ENCODE results near the gene GABRG2.
"Not testable (repeated sequence)": the region's sequence is repeated elsewhere in the genome, so short reads cannot be mapped to it uniquely, and the experiment has no call there.

Gene GABRG2

DNA sequence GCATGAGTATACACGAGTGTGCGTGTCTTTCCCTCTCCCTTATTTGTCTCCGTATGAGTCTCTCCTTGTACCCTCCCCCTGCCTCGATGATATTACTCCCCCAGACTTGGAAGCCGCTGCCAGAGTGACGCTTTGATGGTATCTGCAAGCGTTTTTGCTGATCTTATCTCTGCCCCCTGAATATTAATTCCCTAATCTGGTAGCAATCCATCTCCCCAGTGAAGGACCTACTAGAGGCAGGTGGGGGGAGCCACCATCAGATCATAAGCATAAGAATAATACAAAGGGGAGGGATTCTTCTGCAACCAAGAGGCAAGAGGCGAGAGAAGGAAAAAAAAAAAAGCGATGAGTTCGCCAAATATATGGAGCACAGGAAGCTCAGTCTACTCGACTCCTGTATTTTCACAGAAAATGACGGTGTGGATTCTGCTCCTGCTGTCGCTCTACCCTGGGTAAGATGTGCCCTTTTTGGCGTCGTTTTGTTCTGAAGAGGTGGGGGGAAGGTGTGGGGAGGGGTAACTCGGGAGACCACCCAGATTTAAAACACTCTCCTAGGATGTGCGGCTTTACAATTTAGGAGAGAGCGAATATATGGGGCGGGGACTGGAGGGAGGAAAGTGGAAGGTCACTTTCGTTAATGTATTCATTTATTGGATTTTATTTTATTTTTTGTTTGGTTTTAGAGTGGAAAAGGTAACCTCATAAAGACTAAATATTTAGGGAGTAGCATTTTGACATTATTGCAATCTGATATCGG, at the start of gene GABRG2:
GABRG2 (plus strand) TSS at position 119 of the 757 bp plus-strand sequence; CDS start at position 346, 227 bp downstream.
- DNase-seq (ENCODE audit: low read depth in 2 of 2, low spot score in 1 of 2): no peak

DNA sequence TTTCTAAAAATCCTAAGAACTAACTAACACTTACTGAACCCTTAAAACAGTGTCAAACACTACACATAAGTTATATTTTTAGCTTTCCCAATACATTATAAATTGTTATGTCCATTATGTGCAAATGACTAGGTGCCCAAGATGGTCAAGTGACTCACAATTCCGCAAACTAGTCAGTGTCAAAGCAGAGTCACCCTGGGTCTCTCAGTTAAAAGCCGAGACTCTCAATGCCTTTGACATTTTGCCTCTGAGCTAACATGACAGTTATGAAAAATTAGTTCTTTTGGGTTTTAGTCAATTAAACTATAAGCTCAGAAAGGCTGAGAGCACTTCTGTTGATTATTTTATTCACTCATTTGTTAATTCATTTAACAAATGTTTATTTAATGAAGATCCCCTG, 42.3 kb upstream of the GABRG2 start:
- no peak for DNase-seq (ENCODE audit: low read depth in 2 of 2, low spot score in 1 of 2)

DNA sequence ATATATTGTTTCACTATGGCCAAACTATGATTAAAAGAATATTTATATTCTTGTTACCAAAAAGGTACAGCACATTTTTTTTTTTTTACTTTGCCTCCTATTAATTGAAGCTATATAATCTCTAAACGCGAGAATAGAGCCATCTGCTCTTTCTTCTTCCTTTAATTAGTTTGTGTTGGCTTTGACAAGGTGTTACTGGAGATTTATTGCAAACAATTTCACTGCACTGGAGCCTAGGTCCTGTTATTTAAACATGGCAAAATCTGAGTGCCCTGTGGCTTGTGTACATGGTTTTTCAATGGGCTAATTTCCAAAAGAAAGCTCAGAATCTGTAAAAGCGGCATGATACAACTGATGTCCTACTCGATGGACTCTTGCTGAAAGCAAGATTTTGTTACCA, 40.8 kb upstream of the GABRG2 start:
- DNase-seq (ENCODE audit: low read depth in 2 of 2, low spot score in 1 of 2): no peak

DNA sequence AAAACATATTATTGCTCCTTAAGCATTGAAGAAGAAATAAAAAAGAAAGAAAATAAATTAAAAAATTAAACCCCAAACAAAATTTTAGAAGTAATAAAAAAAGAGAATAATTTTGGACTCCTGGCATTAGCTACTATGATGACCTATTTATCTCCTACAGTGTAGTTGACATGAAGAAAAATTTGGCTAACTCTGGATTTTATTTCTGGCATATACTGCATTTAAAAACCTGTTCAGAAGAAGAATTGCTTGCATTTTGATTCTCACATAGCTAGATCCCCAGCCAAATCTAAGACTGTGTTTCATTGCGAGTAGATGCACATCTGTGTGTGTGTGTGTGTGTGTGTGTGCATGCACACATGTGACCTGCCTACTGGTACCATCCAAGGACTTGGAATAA, 30.1 kb upstream of the GABRG2 start:
- DNase-seq (ENCODE audit: low read depth in 2 of 2, low spot score in 1 of 2): no peak

GRCh38 chr5:162047279-162047678, 20.3 kb upstream of the GABRG2 start:
- DNase-seq (ENCODE audit: low read depth in 2 of 2, low spot score in 1 of 2): no peak

DNA sequence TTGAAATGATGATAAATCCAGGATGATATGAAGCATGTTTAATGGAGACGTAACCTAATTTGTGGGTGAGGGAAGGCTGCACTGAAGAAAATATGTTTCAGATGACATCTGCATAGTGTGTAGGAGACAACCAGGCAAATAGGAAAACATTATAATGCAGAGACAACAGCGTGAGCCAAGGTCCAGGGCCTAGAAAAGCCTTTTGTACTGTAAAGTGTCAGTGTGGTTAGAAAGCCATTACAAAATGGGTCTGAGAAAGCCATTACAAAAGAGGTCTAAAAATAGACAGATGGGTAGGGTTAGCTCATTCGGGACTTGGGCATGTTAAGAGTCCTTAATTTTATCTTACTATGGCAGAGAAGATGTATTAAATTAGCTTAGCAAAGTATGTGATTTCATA, 14.9 kb upstream of the GABRG2 start:
- no peak for DNase-seq (ENCODE audit: low read depth in 2 of 2, low spot score in 1 of 2)

DNA sequence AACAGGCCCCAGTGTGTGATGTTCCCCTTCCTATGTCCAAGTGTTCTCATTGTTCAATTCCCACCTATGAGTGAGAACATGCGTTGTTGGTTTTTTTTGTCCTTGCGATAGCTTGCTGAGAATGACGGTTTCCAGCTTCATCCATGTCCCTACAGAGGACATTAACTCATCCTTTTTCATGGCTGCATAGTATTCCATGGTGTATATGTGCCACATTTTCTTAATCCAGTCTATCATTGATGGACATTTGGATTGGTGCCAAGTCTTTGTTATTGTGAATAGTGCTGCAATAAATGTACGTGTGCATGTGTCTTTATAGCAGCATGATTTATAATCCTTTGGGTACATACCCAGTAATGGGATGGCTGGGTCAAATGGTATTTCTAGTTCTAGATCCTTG, 12.5 kb upstream of the GABRG2 start:
- DNase-seq (ENCODE audit: low read depth in 2 of 2, low spot score in 1 of 2): not testable (repeated sequence)

GRCh38 chr5:162067162-162067561, 411 bp upstream of the GABRG2 start:
- DNase-seq (ENCODE audit: low read depth in 2 of 2, low spot score in 1 of 2): no peak

GRCh38 chr5:162068412-162068811, 839 bp downstream of the GABRG2 start:
- no peak for DNase-seq (ENCODE audit: low read depth in 2 of 2, low spot score in 1 of 2)

- DNase-seq (ENCODE audit: low read depth in 2 of 2, low spot score in 1 of 2): no peak
These were observed 1.4 kb downstream of the GABRG2 start for GRCh38 chr5:162068936-162069335.

DNA sequence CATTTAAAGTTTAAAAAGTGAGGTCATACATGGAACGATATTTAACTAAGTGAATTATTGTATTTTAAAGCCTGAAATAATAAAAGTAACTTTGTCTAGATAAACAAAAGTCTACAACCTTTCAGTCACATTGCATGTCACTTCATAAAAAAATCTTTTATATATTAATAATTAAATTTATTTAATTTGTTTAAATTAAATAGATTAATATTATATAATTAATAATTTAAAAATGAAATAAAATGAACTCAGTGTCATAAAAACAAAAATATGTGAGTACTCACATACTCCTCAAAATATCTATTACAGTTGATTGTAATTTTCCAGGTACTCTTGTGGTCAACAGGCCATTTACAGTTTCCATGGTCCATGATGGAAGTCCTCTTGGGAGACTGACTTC, 11.2 kb downstream of the GABRG2 start:
- no peak for DNase-seq (ENCODE audit: low read depth in 2 of 2, low spot score in 1 of 2)

- DNase-seq (ENCODE audit: low read depth in 2 of 2, low spot score in 1 of 2): no peak
These were observed 23.8 kb downstream of the GABRG2 start for GRCh38 chr5:162091336-162091735.

- DNase-seq (ENCODE audit: low read depth in 2 of 2, low spot score in 1 of 2): no peak
These were observed 28.9 kb downstream of the GABRG2 start for GRCh38 chr5:162096448-162096847.

GRCh38 chr5:162107591-162107990, 40.0 kb downstream of the GABRG2 start:
- no peak for DNase-seq (ENCODE audit: low read depth in 2 of 2, low spot score in 1 of 2)

DNA sequence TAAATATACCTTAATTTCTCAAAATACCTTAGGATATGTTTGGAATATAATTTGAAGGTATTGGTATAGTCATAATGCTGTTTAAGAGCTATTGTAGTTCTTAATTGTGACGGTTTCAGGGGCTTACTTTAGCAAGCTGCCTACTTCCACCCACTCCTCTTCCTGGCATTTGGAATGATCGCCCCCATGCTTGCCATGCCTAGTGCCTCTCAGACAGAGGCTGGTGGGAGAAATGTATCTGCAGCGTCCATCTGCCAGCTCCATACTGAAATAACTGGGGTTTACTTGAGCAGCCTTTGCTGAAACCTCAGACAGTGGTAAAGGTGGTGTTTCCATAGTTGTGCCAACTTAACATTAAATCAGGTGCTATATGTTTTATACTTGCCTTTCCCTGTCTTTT, 52.2 kb downstream of the GABRG2 start:
- no peak for DNase-seq (ENCODE audit: low read depth in 2 of 2, low spot score in 1 of 2)

GRCh38 chr5:162128117-162128516, 60.5 kb downstream of the GABRG2 start:
- no peak for DNase-seq (ENCODE audit: low read depth in 2 of 2, low spot score in 1 of 2)

GRCh38 chr5:162132348-162132747, 64.8 kb downstream of the GABRG2 start:
- DNase-seq (ENCODE audit: low read depth in 2 of 2, low spot score in 1 of 2): no peak

DNA sequence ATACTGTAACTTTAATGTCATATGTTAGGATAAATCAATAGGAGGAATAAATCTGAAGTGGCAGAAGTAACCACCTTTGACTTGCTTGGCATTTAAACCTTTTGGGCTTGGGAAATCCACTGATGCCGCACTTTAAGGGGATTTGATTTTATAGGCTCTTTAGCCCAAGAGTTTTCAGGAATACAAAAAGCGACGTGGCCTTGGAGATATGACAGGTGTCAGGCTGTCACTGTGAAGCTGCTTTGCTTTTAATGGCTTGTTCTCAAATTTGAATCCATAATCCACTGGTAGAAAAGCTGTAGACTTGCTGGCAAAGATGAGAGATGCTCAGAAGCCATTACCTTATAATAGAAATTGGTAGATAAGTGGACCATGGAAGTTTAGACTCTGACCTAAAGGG, 71.6 kb downstream of the GABRG2 start:
- no peak for DNase-seq (ENCODE audit: low read depth in 2 of 2, low spot score in 1 of 2)

DNA sequence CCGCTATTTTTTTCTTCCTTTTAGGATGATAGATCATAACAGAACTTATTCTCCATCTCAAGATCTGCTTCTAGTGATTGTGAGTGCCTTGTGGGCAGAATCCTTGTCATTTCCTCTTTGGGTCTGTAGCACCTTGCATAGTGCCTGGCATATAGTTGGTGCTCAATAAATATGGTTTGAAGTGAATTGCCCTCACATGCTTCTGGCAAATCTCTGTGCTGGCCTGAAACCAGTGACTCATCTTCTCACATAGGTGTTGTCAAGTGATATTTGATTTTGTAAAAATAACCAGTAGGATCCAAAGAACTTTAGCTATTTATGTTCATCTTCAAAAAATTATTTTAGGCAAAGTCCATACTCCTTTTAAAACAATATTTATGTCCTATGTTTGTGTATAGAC, 86.7 kb downstream of the GABRG2 start:
- no peak for DNase-seq (ENCODE audit: low read depth in 2 of 2, low spot score in 1 of 2)

GRCh38 chr5:162160401-162160800, 92.8 kb downstream of the GABRG2 start:
- DNase-seq (ENCODE audit: low read depth in 2 of 2, low spot score in 1 of 2): no peak

- DNase-seq (ENCODE audit: low read depth in 2 of 2, low spot score in 1 of 2): no peak
These were observed 96.1 kb downstream of the GABRG2 start for GRCh38 chr5:162163663-162164062.

DNA sequence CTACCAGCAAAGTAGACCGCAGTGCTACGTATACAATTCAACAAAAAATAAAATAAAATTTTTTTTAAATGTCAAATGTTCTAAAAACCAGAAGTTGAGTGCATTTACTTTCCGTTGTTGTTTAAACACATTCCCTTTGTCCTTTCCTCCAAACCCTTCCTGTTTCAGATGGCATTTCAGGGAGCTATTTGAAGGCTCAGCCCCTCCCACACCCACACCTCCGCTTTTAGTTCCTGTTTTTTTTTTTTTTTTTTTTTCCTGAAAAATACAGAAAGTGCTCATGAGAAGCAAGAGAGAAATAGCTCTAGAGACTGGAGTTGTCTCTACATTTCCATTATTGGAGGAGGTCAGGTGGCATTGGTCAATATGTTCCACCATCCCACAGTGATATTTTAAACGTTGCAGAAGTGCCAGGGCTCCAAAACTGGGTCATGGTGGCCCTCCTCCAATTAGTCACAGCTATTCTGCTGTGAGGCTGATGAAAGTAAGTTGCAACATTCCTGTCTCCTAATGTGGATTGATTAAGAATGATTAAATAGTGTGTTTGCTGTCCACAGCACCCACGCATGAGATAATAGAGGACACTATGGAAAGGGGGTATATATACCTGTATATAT, 106.9 kb downstream of the GABRG2 start:
- no peak for DNase-seq (ENCODE audit: low read depth in 2 of 2, low spot score in 1 of 2)

DNA sequence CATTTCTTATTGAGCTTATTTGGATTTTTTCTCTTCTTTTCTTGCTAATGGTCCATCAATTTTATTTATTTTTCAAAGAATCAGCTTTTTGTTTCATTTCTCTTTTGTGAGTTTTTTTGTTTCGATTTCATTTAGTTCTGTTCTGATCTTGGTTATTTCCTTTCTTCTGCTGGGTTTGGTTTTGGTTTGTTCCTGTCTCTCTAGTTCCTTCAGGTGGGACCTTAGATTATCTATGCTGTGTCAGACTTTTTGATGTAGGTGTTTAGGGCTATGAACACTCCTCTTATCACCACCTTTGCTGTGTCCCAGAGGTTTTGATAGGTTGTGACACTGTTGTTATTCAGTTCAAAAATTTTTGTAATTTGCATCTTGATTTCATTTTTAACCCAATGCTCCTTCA, 119.8 kb downstream of the GABRG2 start:
- no peak for DNase-seq (ENCODE audit: low read depth in 2 of 2, low spot score in 1 of 2)

Data from stimulated activated CD8-positive, alpha-beta memory T cell treated with anti-CD3 and anti-CD28 coated beads, Interleukin-4, amount 100 ng/mL, for 4 hours (primary cell).